Endothelial cell of umbilical vein (primary cell): ENCODE data around the gene TTC31.

ENCODE experiments used
- CTCF ChIP-seq, 2 donors: IDR thresholded peaks; 1 replicate in 1 of 2; 2 replicates in 1 of 2; pipeline ENCODE4 v1.5.1; 2011; ENCODE audit warnings: low read length in 2 of 2, mild to moderate bottlenecking in 2 of 2, moderate library complexity in 2 of 2, control low read depth in 1 of 2, inconsistent platforms in 1 of 2, low read depth in 1 of 2; ENCODE audit not compliant: insufficient read depth in 1 of 2; ENCODE audit errors: extremely low read depth in 1 of 2
- EZH2 ChIP-seq: IDR thresholded peaks from 2 replicates; pipeline ENCODE4 v1.6.1; 2012; ENCODE audit warnings: borderline replicate concordance, low read depth, mild to moderate bottlenecking, moderate library complexity, low read length, inconsistent platforms; ENCODE audit not compliant: severe bottlenecking
- JUN ChIP-seq: IDR thresholded peaks from 2 replicates; pipeline ENCODE4 v1.6.1; 2011; ENCODE audit warnings: borderline replicate concordance, low read depth; ENCODE audit not compliant: insufficient read length, insufficient read depth
- POLR2AphosphoS5 ChIP-seq: IDR thresholded peaks from 2 replicates; pipeline ENCODE4 v1.6.1; 2012; ENCODE audit warnings: low read depth, mild to moderate bottlenecking, control low read depth, low read length, moderate library complexity; ENCODE audit not compliant: insufficient read depth

GRCh38 chr2:74461187-74462053 lies 21.5 kb upstream of the TTC31 start:
- TF ChIP-seq JUN (no peak), CTCF (IDR thresholded peaks at IDR 0.05; ENCODE audit: extremely low read depth in 1 of 2, insufficient read depth in 1 of 2, low read depth in 1 of 2, low read length in 2 of 2) (no peak), POLR2AphosphoS5 (no peak), EZH2 (no peak)
